ENCODE data around the gene ZDHHC14. TPM values are rescaled to one million over a fixed set of nuclear protein-coding genes. Genes with fewer than 3 reads are reported as not detected.
"Not testable (repeated sequence)": the region's sequence is repeated elsewhere in the genome, so short reads cannot be mapped to it uniquely, and the experiment has no call there.

Gene ZDHHC14
- 1 to 10 TPM; 5.6 to 6.0 (median 5.7) TPM for total RNA-seq

GRCh38 chr6:157380779-157381561, at the start of gene ZDHHC14:
TSS of gene ZDHHC14 (plus strand) at chr6:157381190.
- peaks cover 34% of the 10 kb centered on the region for H3K4me1 Mint-ChIP-seq (ENCODE audit: low read depth)
- peak; percentile 87 for DNase-seq
- H3K4me3 Mint-ChIP-seq: peak within 1 kb of the TSS; percentile 87
- peaks cover 2% of the 10 kb centered on the region for H3K27me3 Mint-ChIP-seq (ENCODE audit: low read depth)
- ATAC-seq: peak; percentile 77 to 79
- H3K9me3 Mint-ChIP-seq: no peaks in the 10 kb centered on the region
- peaks cover 2% of the 10 kb centered on the region for H3K36me3 Mint-ChIP-seq (ENCODE audit: insufficient read depth)

- no peak overlapping the region for H3K4me3 Mint-ChIP-seq
- no peaks in the 10 kb centered on the region for H3K9me3 Mint-ChIP-seq
- no peak for DNase-seq
- H3K27me3 Mint-ChIP-seq (ENCODE audit: low read depth): peaks cover 34% of the 10 kb centered on the region
- no peak for ATAC-seq
- H3K4me1 Mint-ChIP-seq (ENCODE audit: low read depth): peaks cover 6% of the 10 kb centered on the region
- H3K36me3 Mint-ChIP-seq (ENCODE audit: insufficient read depth): no peaks in the 10 kb centered on the region
These were observed 48.2 kb upstream of the ZDHHC14 start for GRCh38 chr6:157332813-157333212.

GRCh38 chr6:157333537-157333936, 47.5 kb upstream of the ZDHHC14 start:
- H3K27me3 Mint-ChIP-seq (ENCODE audit: low read depth): peaks cover 37% of the 10 kb centered on the region
- H3K36me3 Mint-ChIP-seq (ENCODE audit: insufficient read depth): no peaks in the 10 kb centered on the region
- peaks cover under 1% of the 10 kb centered on the region for H3K4me1 Mint-ChIP-seq (ENCODE audit: low read depth)
- H3K4me3 Mint-ChIP-seq: no peak overlapping the region
- no peaks in the 10 kb centered on the region for H3K9me3 Mint-ChIP-seq
- no peak for ATAC-seq
- DNase-seq: no peak

- H3K36me3 Mint-ChIP-seq (ENCODE audit: insufficient read depth): no peaks in the 10 kb centered on the region
- no peaks in the 10 kb centered on the region for H3K9me3 Mint-ChIP-seq
- no peak overlapping the region for H3K4me3 Mint-ChIP-seq
- ATAC-seq (no peak), DNase-seq (no peak)
- peaks cover 38% of the 10 kb centered on the region for H3K27me3 Mint-ChIP-seq (ENCODE audit: low read depth)
- no peaks in the 10 kb centered on the region for H3K4me1 Mint-ChIP-seq (ENCODE audit: low read depth)
These were observed 47.0 kb upstream of the ZDHHC14 start for GRCh38 chr6:157333956-157334355.

DNA sequence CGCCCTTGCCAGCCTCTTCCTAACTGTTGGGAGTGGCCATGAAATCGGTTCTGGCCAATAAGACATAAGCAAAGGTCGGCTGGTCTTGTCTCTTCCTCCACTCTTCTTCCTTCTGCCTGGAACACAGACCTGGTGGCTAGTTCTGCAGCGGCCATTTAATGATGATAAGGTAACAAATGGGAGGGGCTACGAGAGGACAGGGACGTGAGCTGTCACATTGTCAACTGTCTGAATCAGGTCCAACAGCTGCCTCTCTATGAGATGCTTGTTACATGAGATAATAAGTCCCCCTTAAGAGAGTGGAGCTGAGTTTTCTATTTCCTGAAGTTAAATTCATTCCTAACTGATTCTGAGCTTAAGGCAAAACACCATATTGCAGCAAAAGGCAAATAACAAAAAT, 45.2 kb upstream of the ZDHHC14 start:
- ATAC-seq: no peak
- DNase-seq: no peak
- Mint-ChIP-seq H3K9me3 (no peaks in the 10 kb centered on the region), H3K4me3 (no peak overlapping the region), H3K36me3 (ENCODE audit: insufficient read depth) (no peaks in the 10 kb centered on the region), H3K27me3 (ENCODE audit: low read depth) (peaks cover 50% of the 10 kb centered on the region), H3K4me1 (ENCODE audit: low read depth) (no peaks in the 10 kb centered on the region)

DNA sequence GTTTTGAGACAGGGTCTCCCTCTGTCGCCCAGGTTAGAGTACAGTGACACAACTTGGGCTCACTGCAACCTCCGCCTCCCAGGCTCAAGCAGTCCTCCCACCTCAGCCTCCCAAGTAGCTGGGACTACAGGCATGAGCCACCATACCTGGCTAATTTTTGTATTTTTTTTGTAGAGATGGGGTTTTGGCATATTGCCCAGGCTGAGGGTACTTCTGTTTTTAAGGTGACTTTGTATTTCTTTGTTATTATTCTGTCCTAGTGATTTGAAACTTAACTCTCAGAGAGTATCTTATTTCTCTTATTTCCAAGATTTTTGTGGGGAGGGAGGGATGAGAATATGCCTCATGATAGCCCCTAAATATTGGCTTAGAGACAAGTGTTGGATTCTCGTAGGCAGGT, 43.7 kb upstream of the ZDHHC14 start:
- H3K4me1 Mint-ChIP-seq (ENCODE audit: low read depth); H3K4me3 Mint-ChIP-seq; ATAC-seq; H3K9me3 Mint-ChIP-seq; DNase-seq; H3K36me3 Mint-ChIP-seq (ENCODE audit: insufficient read depth): not testable (repeated sequence)
- peaks cover 59% of the 10 kb centered on the region for H3K27me3 Mint-ChIP-seq (ENCODE audit: low read depth)

GRCh38 chr6:157337751-157338150, 43.2 kb upstream of the ZDHHC14 start:
- DNase-seq (no peak), ATAC-seq (no peak)
- peaks cover 57% of the 10 kb centered on the region for H3K27me3 Mint-ChIP-seq (ENCODE audit: low read depth)
- no peaks in the 10 kb centered on the region for H3K9me3 Mint-ChIP-seq
- no peaks in the 10 kb centered on the region for H3K36me3 Mint-ChIP-seq (ENCODE audit: insufficient read depth)
- no peaks in the 10 kb centered on the region for H3K4me1 Mint-ChIP-seq (ENCODE audit: low read depth)
- no peak overlapping the region for H3K4me3 Mint-ChIP-seq

DNA sequence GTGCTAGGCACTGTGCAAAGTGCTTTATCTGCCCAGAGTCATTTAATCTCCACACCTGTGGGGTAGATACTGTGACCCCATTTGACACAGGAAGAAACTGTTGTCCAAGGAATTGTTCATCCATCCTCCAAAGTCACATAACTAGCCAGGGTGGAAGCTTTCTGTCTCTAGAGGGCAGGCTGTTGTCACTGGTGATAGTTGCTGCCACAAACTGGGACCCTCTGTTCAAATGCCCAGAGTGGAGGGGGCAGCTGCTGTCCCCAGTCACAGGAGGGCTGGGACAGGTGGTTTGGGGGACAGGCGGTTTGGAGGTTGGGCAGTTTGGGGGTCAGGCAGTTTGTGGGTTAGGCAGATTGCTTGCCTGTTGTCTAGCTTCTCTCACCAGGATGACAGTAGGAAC, 41.6 kb upstream of the ZDHHC14 start:
- Mint-ChIP-seq H3K4me3 (no peak overlapping the region), H3K9me3 (no peaks in the 10 kb centered on the region), H3K27me3 (ENCODE audit: low read depth) (peaks cover 53% of the 10 kb centered on the region), H3K36me3 (ENCODE audit: insufficient read depth) (no peaks in the 10 kb centered on the region), H3K4me1 (ENCODE audit: low read depth) (no peaks in the 10 kb centered on the region)
- ATAC-seq (no peak), DNase-seq (no peak)

GRCh38 chr6:157343732-157344131, 37.3 kb upstream of the ZDHHC14 start:
- Mint-ChIP-seq H3K36me3 (ENCODE audit: insufficient read depth) (no peaks in the 10 kb centered on the region), H3K4me3 (no peak overlapping the region), H3K27me3 (ENCODE audit: low read depth) (peaks cover 49% of the 10 kb centered on the region), H3K4me1 (ENCODE audit: low read depth) (no peaks in the 10 kb centered on the region), H3K9me3 (no peaks in the 10 kb centered on the region)
- ATAC-seq (no peak), DNase-seq (no peak)

DNA sequence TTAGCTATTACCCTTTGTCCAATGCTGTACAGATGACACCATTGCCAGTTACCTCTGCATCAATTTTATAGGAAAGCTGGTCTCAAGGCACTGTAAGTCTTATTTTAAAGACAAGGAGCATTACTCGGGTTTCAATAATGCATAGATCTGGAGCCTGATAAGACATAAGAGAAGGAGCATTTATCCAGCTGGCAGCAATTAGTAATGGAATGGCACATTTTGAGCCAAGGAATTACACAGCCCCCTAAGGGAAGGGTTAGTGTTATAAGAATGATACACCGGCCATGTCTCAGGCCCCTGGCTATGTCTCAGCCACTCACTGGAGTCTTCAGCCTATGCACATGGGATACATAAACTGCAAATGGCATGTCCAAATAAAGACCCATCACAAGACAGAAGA, 34.6 kb upstream of the ZDHHC14 start:
- Mint-ChIP-seq H3K36me3 (ENCODE audit: insufficient read depth) (no peaks in the 10 kb centered on the region), H3K27me3 (ENCODE audit: low read depth) (peaks cover 31% of the 10 kb centered on the region), H3K4me3 (no peak overlapping the region), H3K9me3 (no peaks in the 10 kb centered on the region), H3K4me1 (ENCODE audit: low read depth) (no peaks in the 10 kb centered on the region)
- ATAC-seq (no peak), DNase-seq (no peak)

- Mint-ChIP-seq H3K4me3 (no peak overlapping the region), H3K9me3 (no peaks in the 10 kb centered on the region), H3K36me3 (ENCODE audit: insufficient read depth) (no peaks in the 10 kb centered on the region), H3K27me3 (ENCODE audit: low read depth) (peaks cover 39% of the 10 kb centered on the region), H3K4me1 (ENCODE audit: low read depth) (no peaks in the 10 kb centered on the region)
- DNase-seq (no peak), ATAC-seq (no peak)
These were observed 22.7 kb upstream of the ZDHHC14 start for GRCh38 chr6:157358287-157358686.

GRCh38 chr6:157361886-157362285, 19.1 kb upstream of the ZDHHC14 start:
- no peak for DNase-seq
- no peak overlapping the region for H3K4me3 Mint-ChIP-seq
- ATAC-seq: no peak
- H3K9me3 Mint-ChIP-seq: no peaks in the 10 kb centered on the region
- no peaks in the 10 kb centered on the region for H3K4me1 Mint-ChIP-seq (ENCODE audit: low read depth)
- peaks cover 39% of the 10 kb centered on the region for H3K27me3 Mint-ChIP-seq (ENCODE audit: low read depth)
- no peaks in the 10 kb centered on the region for H3K36me3 Mint-ChIP-seq (ENCODE audit: insufficient read depth)

DNA sequence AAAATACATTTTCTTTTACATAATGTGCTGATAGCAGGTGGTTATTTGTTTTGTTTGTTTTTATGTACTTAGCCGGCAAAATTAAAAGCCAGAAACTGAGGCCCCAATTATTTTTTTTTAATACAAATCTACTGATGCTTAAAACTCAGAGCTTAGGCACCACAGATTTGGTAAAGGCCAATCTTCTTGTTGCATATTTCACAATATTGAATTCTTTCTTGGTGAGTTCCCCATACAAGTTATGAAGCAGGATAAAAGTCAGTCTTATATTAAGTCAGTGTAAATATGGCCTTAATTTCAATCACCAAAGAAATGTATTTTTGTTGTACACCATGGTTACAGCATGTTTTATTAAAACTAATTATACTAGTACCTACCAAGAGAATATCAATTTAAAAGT, 16.3 kb upstream of the ZDHHC14 start:
- no peak for DNase-seq
- no peaks in the 10 kb centered on the region for H3K9me3 Mint-ChIP-seq
- no peak overlapping the region for H3K4me3 Mint-ChIP-seq
- peaks cover 12% of the 10 kb centered on the region for H3K4me1 Mint-ChIP-seq (ENCODE audit: low read depth)
- no peaks in the 10 kb centered on the region for H3K36me3 Mint-ChIP-seq (ENCODE audit: insufficient read depth)
- peaks cover 41% of the 10 kb centered on the region for H3K27me3 Mint-ChIP-seq (ENCODE audit: low read depth)
- no peak for ATAC-seq

DNA sequence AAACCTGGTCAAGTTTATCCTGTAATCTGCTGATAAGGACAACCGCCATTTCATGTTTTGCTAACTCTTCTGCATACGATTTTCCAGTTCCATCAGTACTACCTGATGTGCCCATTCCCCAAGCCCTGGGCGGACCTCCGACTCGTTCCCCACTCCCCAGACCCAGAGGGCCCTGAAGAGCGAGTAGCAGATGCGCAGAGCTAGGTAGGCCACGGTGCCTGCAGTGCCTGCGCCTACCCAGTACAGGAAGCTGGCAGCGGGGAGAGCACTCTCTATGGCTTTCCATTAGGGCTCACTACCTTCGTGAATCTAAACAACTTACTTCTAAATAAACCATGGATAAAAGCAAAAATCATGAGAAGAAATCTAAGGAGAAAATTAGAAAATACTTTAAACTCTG, 14.3 kb upstream of the ZDHHC14 start:
- Mint-ChIP-seq H3K4me3 (no peak overlapping the region), H3K9me3 (no peaks in the 10 kb centered on the region), H3K27me3 (ENCODE audit: low read depth) (peaks cover 38% of the 10 kb centered on the region), H3K36me3 (ENCODE audit: insufficient read depth) (no peaks in the 10 kb centered on the region), H3K4me1 (ENCODE audit: low read depth) (peaks cover 16% of the 10 kb centered on the region)
- DNase-seq: no peak
- no peak for ATAC-seq

DNA sequence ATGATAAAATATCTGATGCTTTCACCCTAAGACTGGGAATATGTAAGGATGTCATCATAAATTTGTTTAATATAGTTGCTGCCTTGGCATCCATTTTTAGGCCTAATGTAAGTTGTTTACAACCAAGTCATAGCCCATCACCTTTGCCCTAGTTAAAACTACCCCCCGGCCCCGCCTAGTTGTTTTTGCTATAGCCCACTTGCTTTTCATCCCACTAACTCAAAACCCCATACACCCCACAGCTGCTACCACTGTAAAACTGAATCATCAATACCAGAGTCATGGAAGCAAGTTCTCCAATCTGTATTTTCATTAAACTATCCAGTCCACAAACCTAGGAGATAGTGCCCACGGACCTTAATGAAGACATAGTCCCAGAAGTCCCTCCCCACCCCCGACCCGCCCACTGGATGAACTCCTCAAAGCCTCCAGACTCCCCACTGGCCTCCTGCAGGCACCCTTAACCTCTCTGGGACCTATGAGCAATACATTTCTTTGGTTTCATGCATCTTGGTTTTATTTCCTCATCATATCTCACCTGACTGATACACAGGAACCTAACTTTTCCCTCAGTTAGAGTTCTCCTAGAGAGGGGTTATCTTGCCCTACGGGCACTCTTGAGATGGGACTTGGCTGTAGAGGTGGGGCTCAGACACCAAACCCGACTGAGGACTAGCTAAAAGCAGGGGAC, 12.5 kb upstream of the ZDHHC14 start:
- Mint-ChIP-seq H3K36me3 (ENCODE audit: insufficient read depth) (no peaks in the 10 kb centered on the region), H3K4me1 (ENCODE audit: low read depth) (peaks cover 16% of the 10 kb centered on the region), H3K4me3 (no peak overlapping the region), H3K27me3 (ENCODE audit: low read depth) (peaks cover 36% of the 10 kb centered on the region), H3K9me3 (no peaks in the 10 kb centered on the region)
- no peak for DNase-seq
- peak; percentile 39 to 46 for ATAC-seq

Data from activated T-cell treated with anti-CD3 and anti-CD28 coated beads, Interleukin-2, amount 50 U/mL, for 4 hours (primary cell).